ENCODE results near the gene SCAMP2.

SCAMP2 gene

GRCh38 chr15:74815961-74816360, 57.2 kb downstream of the SCAMP2 start:
- Histone ChIP-seq H3K4me3 (IDR thresholded peaks at IDR 0.05; ENCODE audit: insufficient read depth, low read depth, low read length) (no peak overlapping the region), H3K4me2 (no peak overlapping the region), H3K9ac (no peak overlapping the region)

GRCh38 chr15:74815121-74815934, 57.8 kb downstream of the SCAMP2 start:
- no peak overlapping the region for H3K27ac ChIP-seq
- H3K4me1 ChIP-seq (ENCODE audit: low read depth, poor library complexity, severe bottlenecking), result no peaks in the 10 kb centered on the region
- no peaks in the 10 kb centered on the region for H4K20me1 ChIP-seq (ENCODE audit: insufficient read depth)
- TF ChIP-seq CTCF (conservative IDR thresholded peaks at IDR 0.05; ENCODE audit: low read depth, low read length), result no peak
- no peak overlapping the region for H3K4me3 ChIP-seq (IDR thresholded peaks at IDR 0.05; ENCODE audit: insufficient read depth, low read depth, low read length)
- H3K79me2 ChIP-seq (ENCODE audit: insufficient read depth, low read depth), result no peaks in the 10 kb centered on the region
- no peaks in the 10 kb centered on the region for H3K36me3 ChIP-seq (ENCODE audit: insufficient read depth)
- no peak overlapping the region for H2AFZ ChIP-seq (ENCODE audit: low read depth)
- peaks cover 45% of the 10 kb centered on the region; the same call in 1 of the 2 replicates for H3K27me3 ChIP-seq (ENCODE audit: insufficient read depth, low read depth)
- no peak overlapping the region for H3K4me2 ChIP-seq
- no peak overlapping the region for H3K9ac ChIP-seq

More at GRCh38 chr15:74815961-74816360, 57.2 kb downstream of the SCAMP2 start:
- TF ChIP-seq CTCF (conservative IDR thresholded peaks at IDR 0.05; ENCODE audit: low read depth, low read length), result no peak
- H3K27ac ChIP-seq, result no peak overlapping the region
- peaks cover 49% of the 10 kb centered on the region for H3K27me3 ChIP-seq (ENCODE audit: insufficient read depth, low read depth)
- H2AFZ ChIP-seq (ENCODE audit: low read depth), result no peak overlapping the region
- H4K20me1 ChIP-seq (ENCODE audit: insufficient read depth), result no peaks in the 10 kb centered on the region
- no peaks in the 10 kb centered on the region for H3K4me1 ChIP-seq (ENCODE audit: low read depth, poor library complexity, severe bottlenecking)
- H3K79me2 ChIP-seq (ENCODE audit: insufficient read depth, low read depth), result no peaks in the 10 kb centered on the region
- no peaks in the 10 kb centered on the region for H3K36me3 ChIP-seq (ENCODE audit: insufficient read depth)

- Histone ChIP-seq H3K4me3 (IDR thresholded peaks at IDR 0.05; ENCODE audit: insufficient read depth, low read depth, low read length) (no peak within 1 kb of the TSS), H4K20me1 (ENCODE audit: insufficient read depth) (no peaks in the 10 kb centered on the region), H3K27me3 (ENCODE audit: insufficient read depth, low read depth) (peaks cover 23% of the 10 kb centered on the region; the same call in 1 of the 2 replicates), H3K27ac (no peak within 1 kb of the TSS), H3K4me2 (no peak within 1 kb of the TSS), H3K4me1 (ENCODE audit: low read depth, poor library complexity, severe bottlenecking) (no peaks in the 10 kb centered on the region), H3K9ac (no peak within 1 kb of the TSS), H3K79me2 (ENCODE audit: insufficient read depth, low read depth) (no peaks in the 10 kb centered on the region), H2AFZ (ENCODE audit: low read depth) (no peak within 1 kb of the TSS), H3K36me3 (ENCODE audit: insufficient read depth) (no peaks in the 10 kb centered on the region)
- TF ChIP-seq CTCF (conservative IDR thresholded peaks at IDR 0.05; ENCODE audit: low read depth, low read length), result no peak
Observed at GRCh38 chr15:74812533-74812932, 60.6 kb downstream of the SCAMP2 start, which contains the start of gene LMAN1L. LMAN1L (plus strand) TSS chr15:74812835; CDS start chr15:74812855, 20 bp downstream.

- Histone ChIP-seq H3K36me3 (ENCODE audit: insufficient read depth) (no peaks in the 10 kb centered on the region), H3K4me3 (IDR thresholded peaks at IDR 0.05; ENCODE audit: insufficient read depth, low read depth, low read length) (no peak overlapping the region), H4K20me1 (ENCODE audit: insufficient read depth) (no peaks in the 10 kb centered on the region), H3K9ac (no peak overlapping the region), H3K27me3 (ENCODE audit: insufficient read depth, low read depth) (peaks cover 16% of the 10 kb centered on the region; the same call in 1 of the 2 replicates), H3K27ac (no peak overlapping the region), H3K79me2 (ENCODE audit: insufficient read depth, low read depth) (no peaks in the 10 kb centered on the region), H2AFZ (ENCODE audit: low read depth) (no peak overlapping the region), H3K4me2 (no peak overlapping the region), H3K4me1 (ENCODE audit: low read depth, poor library complexity, severe bottlenecking) (no peaks in the 10 kb centered on the region)
- no peak for TF ChIP-seq CTCF (conservative IDR thresholded peaks at IDR 0.05; ENCODE audit: low read depth, low read length)
Observed at GRCh38 chr15:74809956-74810355, 63.2 kb downstream of the SCAMP2 start.
